Liver (tissue), 3 donors: ENCODE data around the gene ICAM4.

Source experiments
- EGR1 ChIP-seq, 2 donors: IDR thresholded peaks; 2 replicates each; pipeline ENCODE4 v1.6.1; 2016 to 2018; ENCODE audit warnings: antibody characterized with exemption in 2 of 2, low read depth in 2 of 2
- FOXA1 ChIP-seq: IDR thresholded peaks from 2 replicates; pipeline ENCODE4 v1.6.1; 2016; ENCODE audit warnings: antibody characterized with exemption
- GABPA ChIP-seq, 2 donors: IDR thresholded peaks in 1 of 2; conservative IDR thresholded peaks in 1 of 2; 2 replicates each; pipeline ENCODE4 v1.6.1; 2016; ENCODE audit warnings: antibody characterized with exemption in 2 of 2, mild to moderate bottlenecking in 1 of 2, moderate library complexity in 1 of 2
- HNF4A ChIP-seq, 2 donors: conservative IDR thresholded peaks; 2 replicates each; pipeline ENCODE4 v1.6.1; 2016; ENCODE audit warnings: antibody characterized with exemption in 2 of 2, mild to moderate bottlenecking in 2 of 2
- JUND ChIP-seq, 2 donors: IDR thresholded peaks; 2 replicates each; pipeline ENCODE4 v1.6.1; 2016; ENCODE audit warnings: antibody characterized with exemption in 2 of 2
- NR2F2 ChIP-seq: IDR thresholded peaks from 2 replicates; pipeline ENCODE4 v1.6.1; 2016; ENCODE audit warnings: antibody characterized with exemption
- RAD21 ChIP-seq, 2 donors: IDR thresholded peaks; 2 replicates each; pipeline ENCODE4 v1.6.1; 2016; ENCODE audit warnings: antibody characterized with exemption in 2 of 2, mild to moderate bottlenecking in 2 of 2
- RXRA ChIP-seq, 2 donors: IDR thresholded peaks; 2 replicates each; pipeline ENCODE4 v1.6.1; 2017 to 2018; ENCODE audit warnings: antibody characterized with exemption in 2 of 2, mild to moderate bottlenecking in 1 of 2
- SP1 ChIP-seq: IDR thresholded peaks from 2 replicates; pipeline ENCODE4 v1.6.1; 2018; ENCODE audit warnings: antibody characterized with exemption, mild to moderate bottlenecking
- TAF1 ChIP-seq: conservative IDR thresholded peaks from 2 replicates; pipeline ENCODE4 v1.6.1; 2016; ENCODE audit warnings: antibody characterized with exemption, mild to moderate bottlenecking
- YY1 ChIP-seq: IDR thresholded peaks from 2 replicates; pipeline ENCODE4 v1.6.1; 2016; ENCODE audit warnings: antibody characterized with exemption, mild to moderate bottlenecking
- TF ChIP-seq, protein P1 (sequence below): IDR thresholded peaks from 2 replicates; pipeline ENCODE4 v1.6.1; 2016; ENCODE audit warnings: antibody characterized with exemption, mild to moderate bottlenecking
- TF ChIP-seq, protein P2 (sequence below): fragments of 150-350 bp; IDR thresholded peaks from 2 replicates; pipeline ENCODE4 v1.5.1; 2017; ENCODE audit warnings: improper control_type of control experiment, low read depth, low read length; ENCODE audit not compliant: missing input control
- donor health status: healthy.
- donor health status: healthy.

DNA sequence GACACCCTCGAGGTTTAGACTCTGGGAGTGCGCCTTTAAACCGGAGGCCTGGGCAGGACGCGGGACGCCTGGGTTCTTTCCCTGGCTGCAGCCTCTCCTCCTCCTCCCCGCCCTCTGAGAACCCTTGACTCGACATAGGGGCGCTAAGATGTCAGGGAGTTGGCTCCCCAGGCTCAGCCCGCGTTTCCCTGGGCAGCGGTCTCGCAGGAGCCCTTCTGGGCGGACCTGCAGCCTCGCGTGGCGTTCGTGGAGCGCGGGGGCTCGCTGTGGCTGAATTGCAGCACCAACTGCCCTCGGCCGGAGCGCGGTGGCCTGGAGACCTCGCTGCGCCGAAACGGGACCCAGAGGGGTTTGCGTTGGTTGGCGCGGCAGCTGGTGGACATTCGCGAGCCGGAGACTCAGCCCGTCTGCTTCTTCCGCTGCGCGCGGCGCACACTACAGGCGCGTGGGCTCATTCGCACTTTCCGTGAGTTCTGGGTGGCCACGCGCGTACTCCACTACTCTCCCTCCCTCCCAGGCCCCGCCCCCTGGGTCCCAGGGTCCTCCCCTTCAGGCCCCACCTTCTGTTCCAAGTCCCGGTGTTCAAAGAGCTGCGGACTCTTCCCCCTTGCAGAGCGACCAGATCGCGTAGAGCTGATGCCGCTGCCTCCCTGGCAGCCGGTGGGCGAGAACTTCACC lies 4.3 kb downstream of the ICAM4 start:
- no peak for TF ChIP-seq FOXA1
- TF ChIP-seq, protein P1, sequence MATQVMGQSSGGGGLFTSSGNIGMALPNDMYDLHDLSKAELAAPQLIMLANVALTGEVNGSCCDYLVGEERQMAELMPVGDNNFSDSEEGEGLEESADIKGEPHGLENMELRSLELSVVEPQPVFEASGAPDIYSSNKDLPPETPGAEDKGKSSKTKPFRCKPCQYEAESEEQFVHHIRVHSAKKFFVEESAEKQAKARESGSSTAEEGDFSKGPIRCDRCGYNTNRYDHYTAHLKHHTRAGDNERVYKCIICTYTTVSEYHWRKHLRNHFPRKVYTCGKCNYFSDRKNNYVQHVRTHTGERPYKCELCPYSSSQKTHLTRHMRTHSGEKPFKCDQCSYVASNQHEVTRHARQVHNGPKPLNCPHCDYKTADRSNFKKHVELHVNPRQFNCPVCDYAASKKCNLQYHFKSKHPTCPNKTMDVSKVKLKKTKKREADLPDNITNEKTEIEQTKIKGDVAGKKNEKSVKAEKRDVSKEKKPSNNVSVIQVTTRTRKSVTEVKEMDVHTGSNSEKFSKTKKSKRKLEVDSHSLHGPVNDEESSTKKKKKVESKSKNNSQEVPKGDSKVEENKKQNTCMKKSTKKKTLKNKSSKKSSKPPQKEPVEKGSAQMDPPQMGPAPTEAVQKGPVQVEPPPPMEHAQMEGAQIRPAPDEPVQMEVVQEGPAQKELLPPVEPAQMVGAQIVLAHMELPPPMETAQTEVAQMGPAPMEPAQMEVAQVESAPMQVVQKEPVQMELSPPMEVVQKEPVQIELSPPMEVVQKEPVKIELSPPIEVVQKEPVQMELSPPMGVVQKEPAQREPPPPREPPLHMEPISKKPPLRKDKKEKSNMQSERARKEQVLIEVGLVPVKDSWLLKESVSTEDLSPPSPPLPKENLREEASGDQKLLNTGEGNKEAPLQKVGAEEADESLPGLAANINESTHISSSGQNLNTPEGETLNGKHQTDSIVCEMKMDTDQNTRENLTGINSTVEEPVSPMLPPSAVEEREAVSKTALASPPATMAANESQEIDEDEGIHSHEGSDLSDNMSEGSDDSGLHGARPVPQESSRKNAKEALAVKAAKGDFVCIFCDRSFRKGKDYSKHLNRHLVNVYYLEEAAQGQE = no peak
- TF ChIP-seq, protein P2, sequence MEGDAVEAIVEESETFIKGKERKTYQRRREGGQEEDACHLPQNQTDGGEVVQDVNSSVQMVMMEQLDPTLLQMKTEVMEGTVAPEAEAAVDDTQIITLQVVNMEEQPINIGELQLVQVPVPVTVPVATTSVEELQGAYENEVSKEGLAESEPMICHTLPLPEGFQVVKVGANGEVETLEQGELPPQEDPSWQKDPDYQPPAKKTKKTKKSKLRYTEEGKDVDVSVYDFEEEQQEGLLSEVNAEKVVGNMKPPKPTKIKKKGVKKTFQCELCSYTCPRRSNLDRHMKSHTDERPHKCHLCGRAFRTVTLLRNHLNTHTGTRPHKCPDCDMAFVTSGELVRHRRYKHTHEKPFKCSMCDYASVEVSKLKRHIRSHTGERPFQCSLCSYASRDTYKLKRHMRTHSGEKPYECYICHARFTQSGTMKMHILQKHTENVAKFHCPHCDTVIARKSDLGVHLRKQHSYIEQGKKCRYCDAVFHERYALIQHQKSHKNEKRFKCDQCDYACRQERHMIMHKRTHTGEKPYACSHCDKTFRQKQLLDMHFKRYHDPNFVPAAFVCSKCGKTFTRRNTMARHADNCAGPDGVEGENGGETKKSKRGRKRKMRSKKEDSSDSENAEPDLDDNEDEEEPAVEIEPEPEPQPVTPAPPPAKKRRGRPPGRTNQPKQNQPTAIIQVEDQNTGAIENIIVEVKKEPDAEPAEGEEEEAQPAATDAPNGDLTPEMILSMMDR = no peak
- TF ChIP-seq RAD21 (IDR thresholded peaks at IDR 0.05) = no peak
- TF ChIP-seq GABPA (IDR thresholded peaks at IDR 0.05 in 1 of 2, conservative IDR thresholded peaks at IDR 0.05 in 1 of 2) = no peak
- TF ChIP-seq EGR1 (IDR thresholded peaks at IDR 0.05; ENCODE audit: low read depth in 2 of 2) = no peak
- TF ChIP-seq NR2F2 = no peak
- no peak for TF ChIP-seq YY1
- TF ChIP-seq RXRA (IDR thresholded peaks at IDR 0.05) = no peak
- no peak for TF ChIP-seq SP1
- no peak for TF ChIP-seq HNF4A (conservative IDR thresholded peaks at IDR 0.05)
- no peak for TF ChIP-seq JUND (IDR thresholded peaks at IDR 0.05)
- no peak for TF ChIP-seq TAF1
